WI38 (cell line): ENCODE data around the gene MBD3L1.
A peak's percentile ranks its signal among the peaks of the same experiment; 100 is the strongest.

Experiments used
- H3K4me3 ChIP-seq: 2 replicates; pipeline ENCODE4 v1.5.1; 2011; ENCODE audit warnings: low read depth, mild to moderate bottlenecking, control low read depth, low read length
- TF ChIP-seq, protein P1 (sequence below): IDR thresholded peaks from 2 replicates; pipeline ENCODE4 v1.5.1; 2012; ENCODE audit warnings: low read depth, mild to moderate bottlenecking, control low read depth, low read length

MBD3L1 gene

DNA sequence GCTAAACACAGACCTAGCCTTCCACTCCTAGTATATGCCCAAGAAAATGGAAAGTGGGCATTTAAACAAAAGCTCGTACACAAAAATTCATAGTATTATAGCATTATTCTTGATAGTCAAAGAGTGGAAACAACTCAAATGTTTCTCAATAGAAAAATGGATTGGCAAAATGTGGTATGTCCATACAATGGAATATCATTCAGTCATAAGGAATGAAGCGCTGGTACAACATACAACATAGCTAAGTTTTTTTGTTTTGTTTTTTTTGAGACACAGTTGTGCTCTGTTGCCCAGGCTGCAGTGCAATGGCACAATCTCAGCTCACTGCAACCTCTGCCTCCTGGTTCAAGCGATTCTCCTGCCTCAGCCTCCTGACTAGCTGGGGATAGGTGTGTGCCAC lies 11.9 kb upstream of the MBD3L1 start:
- H3K4me3 ChIP-seq: no peak overlapping the region
- TF ChIP-seq, protein P1, sequence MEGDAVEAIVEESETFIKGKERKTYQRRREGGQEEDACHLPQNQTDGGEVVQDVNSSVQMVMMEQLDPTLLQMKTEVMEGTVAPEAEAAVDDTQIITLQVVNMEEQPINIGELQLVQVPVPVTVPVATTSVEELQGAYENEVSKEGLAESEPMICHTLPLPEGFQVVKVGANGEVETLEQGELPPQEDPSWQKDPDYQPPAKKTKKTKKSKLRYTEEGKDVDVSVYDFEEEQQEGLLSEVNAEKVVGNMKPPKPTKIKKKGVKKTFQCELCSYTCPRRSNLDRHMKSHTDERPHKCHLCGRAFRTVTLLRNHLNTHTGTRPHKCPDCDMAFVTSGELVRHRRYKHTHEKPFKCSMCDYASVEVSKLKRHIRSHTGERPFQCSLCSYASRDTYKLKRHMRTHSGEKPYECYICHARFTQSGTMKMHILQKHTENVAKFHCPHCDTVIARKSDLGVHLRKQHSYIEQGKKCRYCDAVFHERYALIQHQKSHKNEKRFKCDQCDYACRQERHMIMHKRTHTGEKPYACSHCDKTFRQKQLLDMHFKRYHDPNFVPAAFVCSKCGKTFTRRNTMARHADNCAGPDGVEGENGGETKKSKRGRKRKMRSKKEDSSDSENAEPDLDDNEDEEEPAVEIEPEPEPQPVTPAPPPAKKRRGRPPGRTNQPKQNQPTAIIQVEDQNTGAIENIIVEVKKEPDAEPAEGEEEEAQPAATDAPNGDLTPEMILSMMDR: no peak

DNA sequence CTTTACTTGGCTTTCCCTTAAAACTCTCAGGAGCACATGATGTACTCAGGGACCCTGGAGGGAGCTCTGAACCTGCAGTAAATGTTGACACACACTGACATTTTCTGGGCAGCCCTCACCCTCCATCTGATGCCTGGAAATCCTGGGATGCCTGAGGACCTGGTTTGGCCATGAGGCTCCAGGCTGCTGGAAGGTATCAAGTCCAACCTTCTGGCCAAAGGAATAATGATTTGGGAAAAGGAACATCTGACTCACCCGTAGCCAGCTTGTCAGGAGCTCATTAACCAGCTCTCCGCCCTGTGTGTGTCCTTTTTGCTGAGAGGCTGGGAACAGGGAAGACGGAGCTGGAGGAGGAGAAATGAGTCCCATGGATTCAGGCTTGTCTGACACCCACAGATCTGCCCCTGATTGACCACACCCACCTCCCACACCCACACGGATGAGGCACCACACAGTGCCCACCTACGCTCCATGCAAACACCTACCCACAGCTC lies 10.4 kb upstream of the MBD3L1 start:
- H3K4me3 ChIP-seq: no peak overlapping the region
- TF ChIP-seq, protein P1: no peak

DNA sequence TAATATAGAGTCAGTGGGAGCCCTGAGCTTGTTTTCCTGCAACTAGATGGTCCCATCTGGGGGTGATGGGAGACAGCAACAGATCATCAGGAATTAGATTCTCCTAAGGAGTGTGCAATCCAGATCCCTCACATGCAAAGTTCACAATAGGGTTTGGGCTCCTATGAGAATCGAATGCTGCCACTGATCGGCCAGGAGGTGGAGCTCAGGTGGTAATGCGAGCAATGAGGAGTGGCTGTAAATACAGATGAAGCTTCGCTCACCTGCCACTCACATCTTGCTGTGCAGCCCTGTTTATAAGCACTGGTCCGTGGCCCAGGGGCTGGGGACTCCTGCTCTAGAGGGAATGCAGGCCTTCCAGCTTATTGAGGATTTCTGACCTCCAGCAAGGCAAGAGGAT lies 5.8 kb upstream of the MBD3L1 start:
- H3K4me3 ChIP-seq: no peak overlapping the region
- TF ChIP-seq, protein P1: no peak

DNA sequence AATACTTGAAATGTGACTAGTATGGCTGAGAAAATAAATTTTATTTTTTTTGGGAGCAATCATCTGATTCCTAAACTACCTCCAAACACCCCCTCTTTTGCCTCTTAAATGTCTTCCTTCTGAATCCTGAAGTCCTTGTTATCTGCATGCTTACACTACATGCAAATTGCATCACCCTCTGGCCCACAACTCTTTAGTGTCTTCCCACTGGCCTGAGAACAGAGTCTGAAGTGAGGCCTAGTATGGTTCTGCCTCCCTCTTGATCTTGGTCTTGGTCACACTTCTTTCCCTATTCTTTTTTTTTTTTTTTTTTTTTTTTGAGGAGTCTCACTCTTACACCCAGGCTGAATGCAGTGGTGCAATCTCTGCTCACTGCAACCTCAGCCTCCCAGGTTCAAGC lies 4.9 kb upstream of the MBD3L1 start:
- TF ChIP-seq, protein P1: no peak
- no peak overlapping the region for H3K4me3 ChIP-seq

DNA sequence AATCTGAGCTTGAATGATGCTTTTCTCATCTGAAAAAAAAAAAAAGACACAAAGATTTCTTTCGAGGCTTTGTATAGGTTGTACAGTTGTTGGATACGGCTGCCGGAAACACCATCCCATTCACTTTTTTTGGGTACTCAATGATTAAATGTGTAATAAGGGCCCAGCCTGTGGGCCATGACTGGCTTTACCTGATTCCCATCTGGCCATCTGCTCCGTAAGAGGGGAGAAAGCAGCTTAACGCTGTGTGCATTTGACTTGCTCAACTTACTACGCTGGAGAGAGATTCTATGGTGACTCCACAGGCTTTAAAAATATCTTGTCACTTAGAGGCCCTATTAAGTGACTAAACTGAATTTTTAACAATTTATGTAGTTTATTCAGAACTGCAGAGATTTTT lies 804 bp upstream of the MBD3L1 start:
- TF ChIP-seq, protein P1: no peak

DNA sequence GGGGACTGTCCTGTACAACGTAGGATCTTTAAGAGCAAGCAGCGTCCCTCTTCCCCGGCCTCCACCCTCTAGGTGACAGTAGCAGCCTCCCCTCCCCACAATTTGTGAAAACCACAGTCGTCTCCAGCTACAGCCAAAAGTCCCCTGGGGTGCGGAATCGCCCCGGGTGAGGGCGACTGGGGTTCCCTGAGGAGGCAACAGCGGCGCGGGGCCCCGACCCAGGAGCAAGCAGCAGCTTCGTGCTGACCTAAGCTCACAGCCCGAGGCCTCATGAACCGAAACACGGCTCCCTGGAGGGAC lies 395 bp upstream of the MBD3L1 start:
- peak overlapping the region; percentile 71 for H3K4me3 ChIP-seq
- TF ChIP-seq, protein P1: no peak

More for the DNA sequence above, 804 bp upstream of the MBD3L1 start:
- H3K4me3 ChIP-seq: peak overlapping the region; percentile 71

DNA sequence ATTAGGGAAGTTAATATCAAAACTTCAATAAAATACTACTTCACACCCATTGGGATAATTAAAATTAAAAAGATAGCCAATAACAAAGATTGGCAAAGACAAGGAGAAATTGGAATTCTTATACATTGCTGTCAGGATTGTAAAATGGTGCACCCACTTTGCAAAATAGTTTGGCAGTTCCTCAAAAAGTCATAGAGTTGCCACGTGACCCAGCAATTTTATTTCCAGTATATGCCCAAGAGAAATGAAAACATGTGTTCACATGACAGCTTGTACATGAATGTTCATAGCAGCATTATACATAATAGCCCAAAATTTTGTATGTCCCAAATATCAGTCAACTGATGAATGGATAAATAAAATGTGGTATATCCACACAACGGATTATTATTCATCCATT lies 3.3 kb downstream of the MBD3L1 start:
- TF ChIP-seq, protein P1: no peak
- H3K4me3 ChIP-seq: no peak overlapping the region
